Activated B cell treated with CpG ODN at 0.5 μM for 24 hours (primary cell): Measurements from ENCODE around the gene SAMD4A. TPM values are rescaled to one million over a fixed set of nuclear protein-coding genes. Genes with fewer than 3 reads are reported as not detected.

Source experiments
- ATAC-seq: fragments of 200-7000 bp; cut with Tn5 transposase; one replicate; pipeline ENCODE4 v1.10.0; 2021; ENCODE audit warnings: low read depth, mild to moderate bottlenecking, moderate library complexity
- CTCF ChIA-PET: fragments of 350-600 bp; sonication (Branson Sonifier 250); formaldehyde crosslinking; loops from one replicate; lab custom pipeline; 2021; ENCODE audit warnings: antibody characterized with exemption; lab: Charles Lee
- POLR2A ChIA-PET: fragments of 350-600 bp; sonication (Branson Sonifier 250); formaldehyde crosslinking; loops from one replicate; lab custom pipeline; 2021; ENCODE audit warnings: antibody characterized with exemption; lab: Charles Lee
- DNase-seq: peaks from one replicate; pipeline ENCODE4 v3.0.0; 2022
- H3K27ac Mint-ChIP-seq: one replicate; pipeline ENCODE4 v1.8.0; 2020; ENCODE audit warnings: mixed read lengths
- H3K27me3 Mint-ChIP-seq: one replicate; pipeline ENCODE4 v1.8.0; 2021; ENCODE audit warnings: mixed read lengths
- H3K36me3 Mint-ChIP-seq: one replicate; pipeline ENCODE4 v1.8.0; 2021; ENCODE audit warnings: low read depth, mixed read lengths
- H3K4me1 Mint-ChIP-seq: one replicate; pipeline ENCODE4 v1.8.0; 2021; ENCODE audit warnings: mixed read lengths
- H3K4me3 Mint-ChIP-seq: one replicate; pipeline ENCODE4 v1.8.0; 2020; ENCODE audit warnings: mild to moderate bottlenecking, mixed read lengths
- H3K9me3 Mint-ChIP-seq: one replicate; pipeline ENCODE4 v1.8.0; 2020; ENCODE audit warnings: mixed read lengths
- CTCF ChIP-seq: fragments of 200-600 bp; IDR thresholded peaks from one replicate; pipeline ENCODE4 v1.8.0; 2022; ENCODE audit warnings: antibody characterized with exemption, mild to moderate bottlenecking
- intact Hi-C: fragments of 100-400 bp; cut with micrococcal nuclease; formaldehyde crosslinking; loops from one replicate; pipeline ENCODE4 v1.15.1; 2024
- total RNA-seq: library from RNA; stranded (reverse); gene quantifications from 2 replicates; pipeline ENCODE4 v1.2.3, GENCODE V29; 2022

Gene SAMD4A
- total RNA-seq, 1 donor from 2014 or later: 8.7 TPM

DNA sequence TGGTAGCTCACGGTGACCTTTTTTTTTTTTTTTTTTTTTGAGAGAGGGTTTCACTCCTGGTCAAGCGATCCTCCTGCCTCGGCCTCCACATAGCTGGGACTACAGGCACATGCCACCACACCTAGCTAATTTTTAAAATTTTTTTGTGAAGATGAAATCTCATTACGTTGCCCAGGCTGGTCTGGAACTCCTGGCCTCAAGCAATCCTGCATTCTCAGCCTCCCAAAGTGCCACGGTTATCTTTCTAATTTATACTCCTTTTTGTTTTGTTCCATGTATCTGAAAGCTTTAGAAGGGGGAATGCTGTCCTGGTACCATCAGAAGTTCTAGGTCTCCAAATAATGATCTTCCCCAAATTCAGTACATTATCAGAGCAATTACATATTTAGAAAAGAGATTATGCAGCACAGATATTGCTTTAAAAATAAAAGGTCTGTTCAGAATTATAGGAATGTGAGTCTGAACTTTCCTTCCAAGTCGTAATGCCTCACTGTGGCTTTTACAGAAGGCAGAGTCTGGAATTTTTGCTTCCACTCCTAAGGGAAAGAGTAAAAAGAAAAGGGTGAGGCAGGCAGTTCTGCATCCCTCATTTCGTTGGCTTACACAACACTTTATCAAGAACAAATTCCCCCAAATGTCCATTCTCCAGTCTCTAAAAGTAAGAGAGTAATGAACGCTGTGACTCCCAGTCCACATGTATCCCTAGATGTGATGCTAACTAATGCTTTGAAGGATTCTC lies 262.7 kb downstream of the SAMD4A start:
- DNase-seq (no peak), ATAC-seq (no peak)
- CTCF ChIA-PET: no interaction called here
- TF ChIP-seq CTCF: no peak
- Mint-ChIP-seq H3K4me1 (no peaks in the 10 kb centered on the region), H3K36me3 (no peaks in the 10 kb centered on the region), H3K27me3 (no peaks in the 10 kb centered on the region), H3K9me3 (peaks cover 19% of the 10 kb centered on the region), H3K27ac (no peak overlapping the region), H3K4me3 (no peak overlapping the region)
- intact Hi-C loops: no loop called here
- POLR2A ChIA-PET: no interaction called here

DNA sequence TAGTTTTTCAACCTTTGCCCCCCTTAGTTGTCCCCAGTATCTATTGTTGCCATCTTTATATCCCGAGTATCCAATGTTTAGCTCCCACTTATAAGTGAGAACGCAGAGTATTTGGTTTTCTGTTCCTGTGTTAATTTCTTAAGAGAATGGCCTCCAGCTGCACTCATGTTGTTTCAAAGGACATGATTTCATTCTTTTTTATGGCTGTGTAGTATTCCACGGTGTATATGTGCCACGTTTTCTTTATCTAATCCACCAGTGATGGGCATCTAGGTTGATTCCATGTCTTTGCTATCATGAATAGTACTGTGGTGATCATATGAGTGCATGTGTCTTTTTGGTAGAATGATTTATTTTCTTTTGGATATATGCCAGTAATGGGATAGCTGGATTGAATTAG lies 263.7 kb downstream of the SAMD4A start:
- H3K9me3 Mint-ChIP-seq: peaks cover 12% of the 10 kb centered on the region
- H3K4me3 Mint-ChIP-seq: no peak overlapping the region
- no peak overlapping the region for H3K27ac Mint-ChIP-seq
- ChIA-PET CTCF (no interaction called here), POLR2A (no interaction called here)
- no peak for TF ChIP-seq CTCF
- ATAC-seq: no peak
- intact Hi-C loops: no loop called here
- H3K27me3 Mint-ChIP-seq: no peaks in the 10 kb centered on the region
- H3K4me1 Mint-ChIP-seq: no peaks in the 10 kb centered on the region
- DNase-seq: no peak
- no peaks in the 10 kb centered on the region for H3K36me3 Mint-ChIP-seq

DNA sequence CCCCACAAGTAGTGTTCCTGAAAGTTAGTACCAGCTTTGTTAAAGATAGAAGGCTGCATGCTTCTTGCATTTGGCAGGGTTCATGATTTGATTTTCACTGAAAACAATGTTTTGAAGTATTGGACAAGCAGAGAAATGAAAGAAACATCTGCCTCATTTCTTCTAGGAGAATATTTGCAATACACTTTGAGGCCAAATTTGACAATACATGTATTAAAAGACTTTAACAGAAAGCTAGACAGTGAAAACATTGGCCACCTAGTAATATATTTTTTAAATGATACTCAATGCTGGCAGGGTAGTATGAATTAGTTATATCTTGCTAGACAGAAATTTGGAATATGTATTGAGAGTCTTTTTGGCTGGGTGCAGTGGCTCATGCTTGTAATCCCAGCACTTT lies 267.2 kb downstream of the SAMD4A start:
- ATAC-seq: no peak
- CTCF ChIA-PET: interaction anchor here (0.6 kb wide), 1 partner anchor 147 kb away, joined by 4 read pairs; no protein-coding TSS in a partner anchor

DNA sequence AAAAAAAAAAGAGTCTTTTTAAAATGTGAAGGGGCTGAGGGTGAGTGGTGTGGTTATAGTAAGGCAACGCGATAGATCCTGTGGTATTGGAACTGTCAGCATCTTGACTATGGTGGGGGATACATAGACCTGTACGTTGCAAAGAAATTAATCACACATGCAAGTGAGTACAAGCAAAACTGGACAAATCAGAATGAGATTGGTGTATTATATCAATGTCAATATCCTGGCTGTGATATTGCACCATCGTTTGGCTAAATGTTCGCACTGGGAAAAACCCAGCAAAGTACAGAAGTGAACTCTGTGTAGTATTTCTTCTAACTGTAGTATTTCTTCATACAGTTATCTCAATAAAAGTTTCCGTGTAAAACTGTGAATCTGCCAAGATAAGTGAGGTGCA lies 267.8 kb downstream of the SAMD4A start:
- H3K4me1 Mint-ChIP-seq: no peaks in the 10 kb centered on the region
- ChIA-PET CTCF (no interaction called here), POLR2A (no interaction called here)
- no peak overlapping the region for H3K4me3 Mint-ChIP-seq
- TF ChIP-seq CTCF: no peak
- peaks cover 5% of the 10 kb centered on the region for H3K9me3 Mint-ChIP-seq
- no peaks in the 10 kb centered on the region for H3K27me3 Mint-ChIP-seq
- H3K36me3 Mint-ChIP-seq: peaks cover 4% of the 10 kb centered on the region
- H3K27ac Mint-ChIP-seq: no peak overlapping the region
- ATAC-seq (no peak), DNase-seq (no peak)
- intact Hi-C loops: no loop called here

More for the DNA sequence above, 267.2 kb downstream of the SAMD4A start:
- no peaks in the 10 kb centered on the region for H3K27me3 Mint-ChIP-seq
- intact Hi-C loops: no loop called here
- peaks cover 5% of the 10 kb centered on the region for H3K9me3 Mint-ChIP-seq
- POLR2A ChIA-PET: interaction anchor here (0.6 kb wide), 1 partner anchor 16 kb away, joined by 4 read pairs; no protein-coding TSS in a partner anchor
- no peak overlapping the region for H3K27ac Mint-ChIP-seq
- no peak for TF ChIP-seq CTCF
- H3K4me3 Mint-ChIP-seq: no peak overlapping the region
- no peaks in the 10 kb centered on the region for H3K36me3 Mint-ChIP-seq
- no peaks in the 10 kb centered on the region for H3K4me1 Mint-ChIP-seq
- DNase-seq: no peak

DNA sequence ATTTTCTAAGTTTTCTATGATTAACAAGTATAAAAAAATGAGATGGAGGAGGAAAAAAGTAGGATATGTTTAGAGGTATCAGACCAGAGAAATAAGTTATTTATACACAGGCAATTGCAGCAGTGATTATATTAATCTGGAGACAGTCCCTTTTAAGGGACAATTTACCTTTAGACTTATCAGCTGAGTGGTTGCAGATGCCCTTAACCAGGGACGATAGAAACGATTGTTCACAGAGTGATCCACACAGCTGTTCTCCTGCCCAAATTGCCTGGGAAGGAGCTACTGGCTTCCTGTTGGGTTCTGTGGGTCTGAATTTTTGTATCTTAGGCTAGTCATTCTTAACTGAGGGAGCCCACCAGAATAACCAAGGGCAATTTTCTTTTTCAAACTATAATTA lies 269.3 kb downstream of the SAMD4A start:
- no peaks in the 10 kb centered on the region for H3K27me3 Mint-ChIP-seq
- no peak for TF ChIP-seq CTCF
- intact Hi-C loops: no loop called here
- no peaks in the 10 kb centered on the region for H3K9me3 Mint-ChIP-seq
- peaks cover 16% of the 10 kb centered on the region for H3K36me3 Mint-ChIP-seq
- no peaks in the 10 kb centered on the region for H3K4me1 Mint-ChIP-seq
- CTCF ChIA-PET: no interaction called here
- no peak overlapping the region for H3K4me3 Mint-ChIP-seq
- no peak overlapping the region for H3K27ac Mint-ChIP-seq
- DNase-seq: no peak
- POLR2A ChIA-PET: no interaction called here
- no peak for ATAC-seq
